ENCODE data around the gene ZNF74. TPM values are rescaled to one million over a fixed set of nuclear protein-coding genes. Genes with fewer than 3 reads are reported as not detected.
"Not testable (repeated sequence)": the region's sequence is repeated elsewhere in the genome, so short reads cannot be mapped to it uniquely, and the experiment has no call there.

ZNF74 gene
- polyA plus RNA-seq, 1 experiment: 6.9 TPM

DNA sequence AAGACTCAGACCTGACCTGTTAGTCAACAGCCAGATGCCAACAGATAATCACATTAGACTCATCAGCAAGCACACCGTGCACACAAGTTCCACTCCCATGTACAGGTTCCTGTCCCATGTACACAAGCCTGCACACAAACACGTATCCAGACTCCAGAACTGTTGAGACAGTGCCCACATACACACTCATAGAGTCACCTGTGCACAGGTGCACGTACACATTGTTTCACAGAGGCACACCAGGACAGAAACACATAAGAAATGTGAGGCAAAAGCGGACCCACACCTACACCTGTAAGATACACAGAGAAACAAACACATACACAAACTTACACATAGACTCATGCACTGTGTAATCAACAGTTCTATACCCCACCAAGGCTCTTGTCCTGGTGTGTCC, 2.7 kb upstream of the ZNF74 start:
- no peaks in the 10 kb centered on the region for H3K36me3 ChIP-seq (ENCODE audit: control insufficient read depth, insufficient read depth, low read length)
- no peak for DNase-seq (ENCODE audit: low read depth)
- H3K4me3 ChIP-seq (ENCODE audit: low read depth, low read length): no peak overlapping the region
- H3K27me3 ChIP-seq (ENCODE audit: control insufficient read depth, insufficient read depth, low read length): peaks cover 5% of the 10 kb centered on the region; the same call in 1 of the 2 replicates
- POLR2A ChIA-PET: no interaction called here
- TF ChIP-seq, protein P1, sequence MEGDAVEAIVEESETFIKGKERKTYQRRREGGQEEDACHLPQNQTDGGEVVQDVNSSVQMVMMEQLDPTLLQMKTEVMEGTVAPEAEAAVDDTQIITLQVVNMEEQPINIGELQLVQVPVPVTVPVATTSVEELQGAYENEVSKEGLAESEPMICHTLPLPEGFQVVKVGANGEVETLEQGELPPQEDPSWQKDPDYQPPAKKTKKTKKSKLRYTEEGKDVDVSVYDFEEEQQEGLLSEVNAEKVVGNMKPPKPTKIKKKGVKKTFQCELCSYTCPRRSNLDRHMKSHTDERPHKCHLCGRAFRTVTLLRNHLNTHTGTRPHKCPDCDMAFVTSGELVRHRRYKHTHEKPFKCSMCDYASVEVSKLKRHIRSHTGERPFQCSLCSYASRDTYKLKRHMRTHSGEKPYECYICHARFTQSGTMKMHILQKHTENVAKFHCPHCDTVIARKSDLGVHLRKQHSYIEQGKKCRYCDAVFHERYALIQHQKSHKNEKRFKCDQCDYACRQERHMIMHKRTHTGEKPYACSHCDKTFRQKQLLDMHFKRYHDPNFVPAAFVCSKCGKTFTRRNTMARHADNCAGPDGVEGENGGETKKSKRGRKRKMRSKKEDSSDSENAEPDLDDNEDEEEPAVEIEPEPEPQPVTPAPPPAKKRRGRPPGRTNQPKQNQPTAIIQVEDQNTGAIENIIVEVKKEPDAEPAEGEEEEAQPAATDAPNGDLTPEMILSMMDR (IDR thresholded peaks at IDR 0.05; ENCODE audit: insufficient read depth, low read depth, low read length): no peak
- CTCF ChIA-PET: no interaction called here

- POLR2A ChIA-PET: not testable (repeated sequence)
- CTCF ChIA-PET: interaction anchor here (1.6 kb wide), 1 partner anchor 64 kb away, joined by 3 read pairs; no protein-coding TSS in a partner anchor
Observed at GRCh38 chr22:20392365-20392881, 1.5 kb upstream of the ZNF74 start.

GRCh38 chr22:20392983-20393704, 807 bp upstream of the ZNF74 start:
- H3K4me3 ChIP-seq (ENCODE audit: low read depth, low read length): peak overlapping the region; percentile 59
- no peaks in the 10 kb centered on the region for H3K36me3 ChIP-seq (ENCODE audit: control insufficient read depth, insufficient read depth, low read length)
- peaks cover 4% of the 10 kb centered on the region; the same call in 1 of the 2 replicates for H3K27me3 ChIP-seq (ENCODE audit: control insufficient read depth, insufficient read depth, low read length)
- TF ChIP-seq, protein P1 (IDR thresholded peaks at IDR 0.05; ENCODE audit: insufficient read depth, low read depth, low read length): no peak
- no peak for DNase-seq (ENCODE audit: low read depth)
- ChIA-PET CTCF (interaction anchor here (1.6 kb wide), 1 partner anchor 63 kb away, joined by 3 read pairs; no protein-coding TSS in a partner anchor), POLR2A (no interaction called here)

More at GRCh38 chr22:20392365-20392881, 1.5 kb upstream of the ZNF74 start:
- not testable (repeated sequence) for DNase-seq (ENCODE audit: low read depth); H3K36me3 ChIP-seq (ENCODE audit: control insufficient read depth, insufficient read depth, low read length); H3K27me3 ChIP-seq (ENCODE audit: control insufficient read depth, insufficient read depth, low read length); H3K4me3 ChIP-seq (ENCODE audit: low read depth, low read length)

DNA sequence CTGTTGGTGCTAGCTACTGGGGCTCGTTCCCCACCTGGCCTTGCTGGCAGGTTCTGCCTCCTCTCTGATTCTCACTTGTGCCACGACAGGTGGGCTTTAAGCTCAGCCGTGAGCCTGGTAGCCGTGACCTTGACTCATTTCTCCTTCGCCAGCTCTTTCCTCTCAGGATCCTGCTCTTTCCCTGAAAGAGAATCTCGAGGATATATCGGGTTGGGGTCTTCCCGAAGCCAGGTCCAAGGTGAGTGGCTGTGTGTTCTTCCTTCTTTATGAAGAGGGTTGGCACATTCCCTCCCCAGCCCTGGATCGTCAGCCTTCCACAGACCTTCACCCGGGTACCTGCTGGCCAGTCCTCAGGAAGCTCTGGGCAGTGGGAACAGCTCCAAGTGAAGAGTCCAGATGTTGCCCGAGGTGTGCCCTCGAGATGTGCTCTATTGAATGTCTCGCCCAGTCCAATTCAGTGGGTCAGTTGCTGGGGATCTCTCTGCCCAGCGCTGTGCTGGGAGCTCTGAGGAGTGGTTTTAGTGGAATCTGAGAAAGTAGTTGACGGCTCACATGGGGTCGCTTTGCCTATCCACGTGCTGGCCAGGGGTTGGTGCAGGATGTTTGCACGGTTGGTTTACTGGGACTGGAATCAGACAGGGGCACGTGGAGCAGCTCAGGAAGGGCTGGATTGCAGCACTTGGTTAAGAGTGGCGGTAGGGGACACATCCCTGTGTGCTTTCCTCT, 1.4 kb downstream of the ZNF74 start:
- POLR2A ChIA-PET: no interaction called here
- DNase-seq (ENCODE audit: low read depth): no peak
- Histone ChIP-seq H3K27me3 (ENCODE audit: control insufficient read depth, insufficient read depth, low read length) (no peaks in the 10 kb centered on the region), H3K36me3 (ENCODE audit: control insufficient read depth, insufficient read depth, low read length) (no peaks in the 10 kb centered on the region), H3K4me3 (ENCODE audit: low read depth, low read length) (no peak overlapping the region)
- CTCF ChIA-PET: interaction anchor here (0.8 to 0.9 kb wide), 2 partner anchors 12 to 238 kb away, joined by 3 read pairs; no protein-coding TSS in a partner anchor
- TF ChIP-seq, protein P1 (IDR thresholded peaks at IDR 0.05; ENCODE audit: insufficient read depth, low read depth, low read length): no peak

- POLR2A ChIA-PET: no interaction called here
- no peak overlapping the region for H3K4me3 ChIP-seq (ENCODE audit: low read depth, low read length)
- no peak for DNase-seq (ENCODE audit: low read depth)
- TF ChIP-seq, protein P1 (IDR thresholded peaks at IDR 0.05; ENCODE audit: insufficient read depth, low read depth, low read length): no peak
- no peaks in the 10 kb centered on the region for H3K27me3 ChIP-seq (ENCODE audit: control insufficient read depth, insufficient read depth, low read length)
- no peaks in the 10 kb centered on the region for H3K36me3 ChIP-seq (ENCODE audit: control insufficient read depth, insufficient read depth, low read length)
- CTCF ChIA-PET: interaction anchor here (0.8 to 0.9 kb wide), 2 partner anchors 11 to 239 kb away, joined by 3 read pairs; no protein-coding TSS in a partner anchor
Observed at GRCh38 chr22:20395907-20396287, 1.9 kb downstream of the ZNF74 start.
